ENCODE results near the gene CAMLG. TPM values are rescaled to one million over a fixed set of nuclear protein-coding genes. Genes with fewer than 3 reads are reported as not detected.
"Not testable (repeated sequence)": the region's sequence is repeated elsewhere in the genome, so short reads cannot be mapped to it uniquely, and the experiment has no call there.

The CAMLG gene
- total and polyA plus RNA-seq, 9 of the 15 experiments (the other 6 are each of a cell fraction or from before 2014, with no cell fraction given): 11.3 to 22.0 (median 16.3) TPM

DNA sequence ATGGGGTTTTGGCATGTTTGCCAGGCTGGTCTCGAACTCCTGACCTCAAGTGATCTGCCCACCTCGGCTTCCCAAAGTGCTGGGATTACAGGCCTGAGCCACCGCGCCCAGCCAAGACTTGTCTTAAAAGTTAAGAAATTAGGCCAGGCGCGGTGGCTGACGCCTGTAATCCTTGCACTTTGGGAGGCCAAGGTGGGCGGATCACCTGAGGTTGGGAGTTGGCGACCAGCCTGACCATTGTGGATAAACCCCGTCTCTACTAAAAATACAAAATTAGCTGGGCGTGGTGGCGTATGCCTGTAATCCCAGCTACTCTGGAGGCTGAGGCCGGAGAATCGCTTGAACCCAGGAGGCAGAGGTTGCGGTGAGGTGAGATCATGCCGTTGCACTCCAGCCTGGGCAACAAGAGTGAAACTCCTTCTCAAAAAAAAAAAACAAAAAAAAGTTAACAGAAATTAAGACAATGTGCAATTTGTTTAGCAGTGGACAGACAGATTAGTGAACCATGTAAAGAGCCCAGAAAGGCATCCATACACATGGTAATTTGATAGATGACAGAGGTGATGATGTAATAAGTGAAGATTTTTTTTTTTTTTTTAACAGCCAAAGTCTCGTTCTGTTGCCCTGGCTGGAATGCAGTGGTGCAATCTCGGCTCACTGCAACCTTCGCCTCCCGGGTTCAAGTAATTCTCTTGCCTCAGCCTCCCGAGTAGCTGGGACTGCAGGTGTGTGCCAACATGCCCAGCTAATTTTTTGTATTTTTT is 29.4 kb downstream of the CAMLG start:
- DNase-seq (ENCODE audit: extremely low read depth in 1 of 4, low spot score in 3 of 4); H3K27ac ChIP-seq (ENCODE audit: extremely low read depth, low read depth, low read length); H3K9me1 ChIP-seq (ENCODE audit: control insufficient read depth, insufficient read depth, low read length); H3K9me3 ChIP-seq (replicated peaks; ENCODE audit: control insufficient read depth, insufficient read depth, low read depth, low read length); H4K20me1 ChIP-seq (replicated peaks; ENCODE audit: control insufficient read depth, insufficient read depth, low read length); H3K4me3 ChIP-seq; H3K4me2 ChIP-seq (ENCODE audit: insufficient read depth, low read length); BruUV-seq (replicated peaks); FAIRE-seq; ATAC-seq; H3K27me3 ChIP-seq (ENCODE audit: control insufficient read depth in 2 of 2, insufficient read depth in 2 of 2, low read length in 2 of 2); CTCF ChIA-PET (ENCODE audit: low intra/inter-chr PET ratio); intact Hi-C loops (cut with micrococcal nuclease); H3K9ac ChIP-seq (ENCODE audit: insufficient read depth in 1 of 2, low read depth in 2 of 2, low read length in 2 of 2); H3K4me1 ChIP-seq (replicated peaks in 1 of 2; ENCODE audit: control insufficient read depth in 2 of 2, insufficient read depth in 2 of 2, low read length in 2 of 2); in situ Hi-C loops (cut with MboI); H2AFZ ChIP-seq (ENCODE audit: low read depth, low read length); TF ChIP-seq CEBPG (CRISPR knock-in tag; IDR thresholded peaks at IDR 0.05): not testable (repeated sequence)
- peaks cover 20% of the 10 kb centered on the region for H3K79me2 ChIP-seq (ENCODE audit: control insufficient read depth, insufficient read depth, low read length)
- peaks cover 92% of the 10 kb centered on the region for H3K36me3 ChIP-seq (ENCODE audit: control insufficient read depth, insufficient read depth, low read length)
- TF ChIP-seq CEBPG (tag; conservative IDR thresholded peaks at IDR 0.05 in 1 of 2, IDR thresholded peaks at IDR 0.05 in 1 of 2): peak in 1 of 2 experiments; percentile 23; a peak in 1 of 4 replicates
- TF ChIP-seq, protein P1, sequence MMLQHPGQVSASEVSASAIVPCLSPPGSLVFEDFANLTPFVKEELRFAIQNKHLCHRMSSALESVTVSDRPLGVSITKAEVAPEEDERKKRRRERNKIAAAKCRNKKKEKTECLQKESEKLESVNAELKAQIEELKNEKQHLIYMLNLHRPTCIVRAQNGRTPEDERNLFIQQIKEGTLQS (IDR thresholded peaks at IDR 0.05): peak; percentile 72
- TF ChIP-seq, protein P1 (CRISPR knock-in tag; conservative IDR thresholded peaks at IDR 0.05): not testable (repeated sequence)
- POLR2A ChIA-PET: interaction anchor here (0.7 to 1.0 kb wide), 2 partner anchors 65 to 78 kb away, joined by 3 read pairs; partner anchors contain the start of gene C5orf24
- WGBS (ENCODE audit: insufficient coverage, low coverage, missing lambda C conversion rate): 93% methylated on average over 19 of the region's 21 CpGs

Data from K562 (cell line).